Measurements from ENCODE around the gene PRRG2. TPM values are rescaled to one million over a fixed set of nuclear protein-coding genes. Genes with fewer than 3 reads are reported as not detected.

PRRG2 gene
- total and polyA plus RNA-seq, 2 of the 13 experiments (the other 11 are each of a cell fraction or from before 2014, with no cell fraction given): 0.66 to 0.82 TPM

GRCh38 chr19:49590071-49590970 lies 9.2 kb downstream of the PRRG2 start (continued):
- TF ChIP-seq HDAC2 (CRISPR knock-in tag; IDR thresholded peaks at IDR 0.05) (peak; percentile 23; the same call in 1 of the 2 replicates), ZBTB46 (CRISPR knock-in tag; IDR thresholded peaks at IDR 0.05; ENCODE audit: borderline replicate concordance) (no peak), U2AF1 (optimal IDR thresholded peaks at IDR 0.05; ENCODE audit: low read depth, low read length) (no peak), ZNF782 (CRISPR knock-in tag; IDR thresholded peaks at IDR 0.05; ENCODE audit: borderline replicate concordance) (0 out of 2 replicates have a peak, but pooled peaks have one; percentile 62), ZNF549 (CRISPR knock-in tag; IDR thresholded peaks at IDR 0.05) (no peak), RBM39 (IDR thresholded peaks at IDR 0.05; ENCODE audit: low read depth, low read length, poor library complexity, severe bottlenecking) (peak; percentile 68), ZNF331 (CRISPR knock-in tag; IDR thresholded peaks at IDR 0.05) (no peak), MED1 (CRISPR knock-in tag; IDR thresholded peaks at IDR 0.05) (peak; percentile 49), SIX1 (CRISPR knock-in tag; IDR thresholded peaks at IDR 0.05; ENCODE audit: borderline replicate concordance) (peak; percentile 21; the same call in 1 of the 2 replicates), IRF2 (CRISPR knock-in tag; IDR thresholded peaks at IDR 0.05) (peak; percentile 65), ZNF574 (CRISPR knock-in tag; IDR thresholded peaks at IDR 0.05) (peak; percentile 56), ZSCAN30 (CRISPR knock-in tag; IDR thresholded peaks at IDR 0.05) (no peak), ZNF569 (CRISPR knock-in tag; IDR thresholded peaks at IDR 0.05; ENCODE audit: borderline replicate concordance) (0 out of 2 replicates have a peak, but pooled peaks have one; percentile 44), ZNF644 (CRISPR knock-in tag; IDR thresholded peaks at IDR 0.05; ENCODE audit: low read depth) (no peak), ZNF839 (CRISPR knock-in tag; IDR thresholded peaks at IDR 0.05; ENCODE audit: borderline replicate concordance) (no peak), ZNF3 (CRISPR knock-in tag; IDR thresholded peaks at IDR 0.05) (no peak)
- TF ChIP-seq, protein P1, sequence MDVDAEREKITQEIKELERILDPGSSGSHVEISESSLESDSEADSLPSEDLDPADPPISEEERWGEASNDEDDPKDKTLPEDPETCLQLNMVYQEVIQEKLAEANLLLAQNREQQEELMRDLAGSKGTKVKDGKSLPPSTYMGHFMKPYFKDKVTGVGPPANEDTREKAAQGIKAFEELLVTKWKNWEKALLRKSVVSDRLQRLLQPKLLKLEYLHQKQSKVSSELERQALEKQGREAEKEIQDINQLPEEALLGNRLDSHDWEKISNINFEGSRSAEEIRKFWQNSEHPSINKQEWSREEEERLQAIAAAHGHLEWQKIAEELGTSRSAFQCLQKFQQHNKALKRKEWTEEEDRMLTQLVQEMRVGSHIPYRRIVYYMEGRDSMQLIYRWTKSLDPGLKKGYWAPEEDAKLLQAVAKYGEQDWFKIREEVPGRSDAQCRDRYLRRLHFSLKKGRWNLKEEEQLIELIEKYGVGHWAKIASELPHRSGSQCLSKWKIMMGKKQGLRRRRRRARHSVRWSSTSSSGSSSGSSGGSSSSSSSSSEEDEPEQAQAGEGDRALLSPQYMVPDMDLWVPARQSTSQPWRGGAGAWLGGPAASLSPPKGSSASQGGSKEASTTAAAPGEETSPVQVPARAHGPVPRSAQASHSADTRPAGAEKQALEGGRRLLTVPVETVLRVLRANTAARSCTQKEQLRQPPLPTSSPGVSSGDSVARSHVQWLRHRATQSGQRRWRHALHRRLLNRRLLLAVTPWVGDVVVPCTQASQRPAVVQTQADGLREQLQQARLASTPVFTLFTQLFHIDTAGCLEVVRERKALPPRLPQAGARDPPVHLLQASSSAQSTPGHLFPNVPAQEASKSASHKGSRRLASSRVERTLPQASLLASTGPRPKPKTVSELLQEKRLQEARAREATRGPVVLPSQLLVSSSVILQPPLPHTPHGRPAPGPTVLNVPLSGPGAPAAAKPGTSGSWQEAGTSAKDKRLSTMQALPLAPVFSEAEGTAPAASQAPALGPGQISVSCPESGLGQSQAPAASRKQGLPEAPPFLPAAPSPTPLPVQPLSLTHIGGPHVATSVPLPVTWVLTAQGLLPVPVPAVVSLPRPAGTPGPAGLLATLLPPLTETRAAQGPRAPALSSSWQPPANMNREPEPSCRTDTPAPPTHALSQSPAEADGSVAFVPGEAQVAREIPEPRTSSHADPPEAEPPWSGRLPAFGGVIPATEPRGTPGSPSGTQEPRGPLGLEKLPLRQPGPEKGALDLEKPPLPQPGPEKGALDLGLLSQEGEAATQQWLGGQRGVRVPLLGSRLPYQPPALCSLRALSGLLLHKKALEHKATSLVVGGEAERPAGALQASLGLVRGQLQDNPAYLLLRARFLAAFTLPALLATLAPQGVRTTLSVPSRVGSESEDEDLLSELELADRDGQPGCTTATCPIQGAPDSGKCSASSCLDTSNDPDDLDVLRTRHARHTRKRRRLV (CRISPR knock-in tag; IDR thresholded peaks at IDR 0.05): peak; percentile 41; the same call in 1 of the 2 replicates

All from HepG2 (cell line).